Activated CD8-positive, alpha-beta memory T cell treated with anti-CD3 and anti-CD28 coated beads, Interleukin-2, amount 50 U/mL, for 1 hour (primary cell): ENCODE results near the gene PLB1.
"Not testable (repeated sequence)": the region's sequence is repeated elsewhere in the genome, so short reads cannot be mapped to it uniquely, and the experiment has no call there.

Experiments used
- DNase-seq: peaks from one replicate; pipeline ENCODE4 v3.0.0-alpha.2; 2020; ENCODE audit errors: extremely low read depth

The PLB1 gene

GRCh38 chr2:28465148-28465885 lies 30.5 kb upstream of the PLB1 start:
- no peak for DNase-seq

GRCh38 chr2:28469304-28469703 lies 26.6 kb upstream of the PLB1 start:
- DNase-seq, result no peak

GRCh38 chr2:28469947-28470535 lies 25.8 kb upstream of the PLB1 start:
- DNase-seq, result no peak

GRCh38 chr2:28470759-28471158 lies 25.1 kb upstream of the PLB1 start:
- DNase-seq, result no peak

- DNase-seq, result no peak
Observed at GRCh38 chr2:28471214-28471613, 24.6 kb upstream of the PLB1 start.

GRCh38 chr2:28471701-28472236 lies 24.1 kb upstream of the PLB1 start:
- DNase-seq, result no peak

GRCh38 chr2:28472641-28473040 lies 23.2 kb upstream of the PLB1 start:
- DNase-seq, result not testable (repeated sequence)

- no peak for DNase-seq
Observed at GRCh38 chr2:28475088-28475595, 20.7 kb upstream of the PLB1 start.

- no peak for DNase-seq
Observed at GRCh38 chr2:28477087-28477486, 18.8 kb upstream of the PLB1 start.

GRCh38 chr2:28477645-28478044 lies 18.2 kb upstream of the PLB1 start:
- no peak for DNase-seq

- DNase-seq, result no peak
Observed at GRCh38 chr2:28480403-28481049, 15.3 kb upstream of the PLB1 start.

- no peak for DNase-seq
Observed at GRCh38 chr2:28481905-28482304, 14.0 kb upstream of the PLB1 start.

- no peak for DNase-seq
Observed at GRCh38 chr2:28484835-28485234, 11.0 kb upstream of the PLB1 start.

GRCh38 chr2:28486526-28486925 lies 9.3 kb upstream of the PLB1 start:
- no peak for DNase-seq

- no peak for DNase-seq
Observed at GRCh38 chr2:28487258-28487657, 8.6 kb upstream of the PLB1 start.

GRCh38 chr2:28488083-28488830 lies 7.6 kb upstream of the PLB1 start:
- no peak for DNase-seq

GRCh38 chr2:28488858-28489575 lies 6.8 kb upstream of the PLB1 start:
- DNase-seq, result no peak

- no peak for DNase-seq
Observed at GRCh38 chr2:28490558-28490957, 5.3 kb upstream of the PLB1 start.

GRCh38 chr2:28492282-28492681 lies 3.6 kb upstream of the PLB1 start:
- DNase-seq, result no peak

- DNase-seq, result no peak
Observed at GRCh38 chr2:28493636-28494035, 2.2 kb upstream of the PLB1 start.

GRCh38 chr2:28496781-28497180 lies 921 bp downstream of the PLB1 start:
- no peak for DNase-seq
